WTC11 (cell line): Measurements from ENCODE around the gene KSR2. TPM values are rescaled to one million over a fixed set of nuclear protein-coding genes. Genes with fewer than 3 reads are reported as not detected.

Experiments used
- ATAC-seq: fragments of 200-7000 bp; cut with Tn5 transposase; 2 replicates; pipeline ENCODE4 v1.10.0; 2021; ENCODE audit warnings: mild to moderate bottlenecking, moderate library complexity
- CTCF ChIA-PET: fragments of 300-600 bp; sonication (Branson Sonifier 250); formaldehyde crosslinking; loops from one replicate; lab custom pipeline; 2021; ENCODE audit warnings: antibody characterized with exemption; lab: Charles Lee
- POLR2A ChIA-PET: fragments of 350-600 bp; sonication (Branson Sonifier 250); formaldehyde crosslinking; loops from one replicate; lab custom pipeline; 2021; ENCODE audit warnings: antibody characterized with exemption; lab: Charles Lee
- DNase-seq: peaks from one replicate; pipeline ENCODE4 v3.0.0; 2021; ENCODE audit warnings: low spot score
- H3K27ac Mint-ChIP-seq: 2 replicates; pipeline ENCODE4 v1.8.0; 2021; ENCODE audit warnings: mixed read lengths
- H3K27me3 Mint-ChIP-seq: 2 replicates; pipeline ENCODE4 v1.8.0; 2021; ENCODE audit warnings: low read depth, mild to moderate bottlenecking, moderate library complexity, mixed read lengths
- H3K36me3 Mint-ChIP-seq: 2 replicates; pipeline ENCODE4 v1.8.0; 2021; ENCODE audit warnings: mixed read lengths
- H3K4me1 Mint-ChIP-seq: 2 replicates; pipeline ENCODE4 v1.8.0; 2022; ENCODE audit warnings: mixed read lengths
- H3K4me3 Mint-ChIP-seq: 2 replicates; pipeline ENCODE4 v1.8.0; 2021; ENCODE audit warnings: mild to moderate bottlenecking, moderate library complexity, mixed read lengths
- H3K9me3 Mint-ChIP-seq: 2 replicates; pipeline ENCODE4 v1.8.0; 2021; ENCODE audit warnings: mixed read lengths
- AFF4 ChIP-seq: sonication (generic); formaldehyde crosslinking; IDR thresholded peaks from 2 replicates; pipeline ENCODE4 v1.8.1; 2023; ENCODE audit warnings: mild to moderate bottlenecking, missing genetic modification reagents, borderline replicate concordance
- ATF1 ChIP-seq: sonication (generic); formaldehyde crosslinking; IDR thresholded peaks from 2 replicates; pipeline ENCODE4 v1.8.1; 2023; ENCODE audit warnings: mild to moderate bottlenecking, moderate library complexity, missing genetic modification reagents
- ATF3 ChIP-seq: sonication (generic); formaldehyde crosslinking; conservative IDR thresholded peaks from 2 replicates; pipeline ENCODE4 v1.8.1; 2022; ENCODE audit warnings: mild to moderate bottlenecking, missing genetic modification reagents
- EMX1 ChIP-seq: fragments of 250-450 bp; sonication (Bioruptor Pico); IDR thresholded peaks from 2 replicates; pipeline ENCODE4 v1.8.0; 2021; ENCODE audit warnings: mild to moderate bottlenecking
- FOXP4 ChIP-seq: sonication (generic); formaldehyde crosslinking; IDR thresholded peaks from 2 replicates; pipeline ENCODE4 v1.8.0; 2022; ENCODE audit warnings: mild to moderate bottlenecking, missing genetic modification reagents
- GTF2I ChIP-seq: fragments of 250-450 bp; sonication (Bioruptor Pico); conservative IDR thresholded peaks from 2 replicates; pipeline ENCODE4 v1.4.0; 2021; ENCODE audit warnings: mild to moderate bottlenecking
- IRF2 ChIP-seq: sonication (generic); formaldehyde crosslinking; IDR thresholded peaks from 2 replicates; pipeline ENCODE4 v1.8.0; 2022; ENCODE audit warnings: low read depth, missing genetic modification reagents, borderline replicate concordance
- NR2C2 ChIP-seq: sonication (generic); formaldehyde crosslinking; IDR thresholded peaks from 2 replicates; pipeline ENCODE4 v1.8.0; 2022; ENCODE audit warnings: mild to moderate bottlenecking, missing genetic modification reagents
- NR3C1 ChIP-seq: sonication (generic); formaldehyde crosslinking; conservative IDR thresholded peaks from 2 replicates; pipeline ENCODE4 v1.8.1; 2023; ENCODE audit warnings: low read depth, mild to moderate bottlenecking, missing genetic modification reagents
- SMAD4 ChIP-seq: sonication (generic); formaldehyde crosslinking; IDR thresholded peaks from 2 replicates; pipeline ENCODE4 v1.8.0; 2022; ENCODE audit warnings: mild to moderate bottlenecking, missing genetic modification reagents
- TEAD4 ChIP-seq: sonication (generic); formaldehyde crosslinking; IDR thresholded peaks from 2 replicates; pipeline ENCODE4 v1.8.0; 2022; ENCODE audit warnings: mild to moderate bottlenecking, missing genetic modification reagents
- USF1 ChIP-seq: sonication (generic); formaldehyde crosslinking; IDR thresholded peaks from 2 replicates; pipeline ENCODE4 v1.8.0; 2022; ENCODE audit warnings: mild to moderate bottlenecking, missing genetic modification reagents
- ZBTB21 ChIP-seq: sonication (generic); formaldehyde crosslinking; IDR thresholded peaks from 2 replicates; pipeline ENCODE4 v1.8.1; 2023; ENCODE audit warnings: mild to moderate bottlenecking, missing genetic modification reagents, borderline replicate concordance
- ZNF138 ChIP-seq: sonication (generic); formaldehyde crosslinking; conservative IDR thresholded peaks from 2 replicates; pipeline ENCODE4 v1.8.1; 2022; ENCODE audit warnings: mild to moderate bottlenecking, moderate library complexity, missing genetic modification reagents
- total RNA-seq: library from RNA; stranded (reverse); gene quantifications from 3 replicates; pipeline ENCODE4 v1.2.3, GENCODE V29; 2021

Gene KSR2
- total RNA-seq, 1 experiment from 2014 or later, result 2.4 TPM

- no peak for TF ChIP-seq FOXP4
- no peak for TF ChIP-seq USF1 (CRISPR knock-in tag)
Measured at GRCh38 chr12:117525766-117526165, 443.0 kb downstream of the KSR2 start (continued).

- no peaks in the 10 kb centered on the region for H3K9me3 Mint-ChIP-seq
- DNase-seq (no peak), ATAC-seq (no peak)
- no peak overlapping the region for H3K4me3 Mint-ChIP-seq
- no peaks in the 10 kb centered on the region for H3K4me1 Mint-ChIP-seq
- no peaks in the 10 kb centered on the region for H3K36me3 Mint-ChIP-seq
- no peak overlapping the region for H3K27ac Mint-ChIP-seq
- CTCF ChIA-PET, result interaction anchor here (1.2 to 1.9 kb wide), 2 partner anchors 63 to 158 kb away, joined by 4 to 5 read pairs; no protein-coding TSS in a partner anchor
- no peak for TF ChIP-seq ZNF138 (CRISPR knock-in tag)
- TF ChIP-seq ATF3 (CRISPR knock-in tag), result no peak
- no peak for TF ChIP-seq SMAD4 (CRISPR knock-in tag)
- no peak for TF ChIP-seq ZBTB21 (CRISPR knock-in tag)
- TF ChIP-seq AFF4 (CRISPR knock-in tag), result no peak
- POLR2A ChIA-PET, result no interaction called here
- H3K27me3 Mint-ChIP-seq, result no peaks in the 10 kb centered on the region
Measured at GRCh38 chr12:117524806-117525205, 444.0 kb downstream of the KSR2 start.

- no peak for ATAC-seq
- no peaks in the 10 kb centered on the region for H3K9me3 Mint-ChIP-seq
- TF ChIP-seq USF1 (CRISPR knock-in tag), result no peak
- no peak for TF ChIP-seq EMX1 (CRISPR knock-in tag)
- no peak for TF ChIP-seq GTF2I (CRISPR knock-in tag)
- TF ChIP-seq NR2C2 (CRISPR knock-in tag), result no peak
- no peak for TF ChIP-seq NR3C1
- no peak for TF ChIP-seq TEAD4 (CRISPR knock-in tag)
- TF ChIP-seq IRF2 (CRISPR knock-in tag), result no peak
- TF ChIP-seq ZBTB21 (CRISPR knock-in tag), result no peak
- TF ChIP-seq ATF1 (CRISPR knock-in tag), result no peak
- CTCF ChIA-PET, result no interaction called here
- no peak overlapping the region for H3K27ac Mint-ChIP-seq
- no peak overlapping the region for H3K4me3 Mint-ChIP-seq
- H3K4me1 Mint-ChIP-seq, result no peaks in the 10 kb centered on the region
- no peaks in the 10 kb centered on the region for H3K27me3 Mint-ChIP-seq
- H3K36me3 Mint-ChIP-seq, result no peaks in the 10 kb centered on the region
- POLR2A ChIA-PET, result no interaction called here
- DNase-seq, result no peak
Measured at GRCh38 chr12:117523971-117524370, 444.8 kb downstream of the KSR2 start.
